HG03442 (cell line): Measurements from ENCODE around the gene CAMK4.

Source experiments
- ATAC-seq: cut with Tn5 transposase; IDR thresholded peaks from one replicate; pipeline ENCODE4 v1.9.1; 2021; ENCODE audit warnings: mild to moderate bottlenecking, moderate library complexity; ENCODE audit not compliant: unreplicated experiment

Gene CAMK4

GRCh38 chr5:111528056-111528455, 303.9 kb downstream of the CAMK4 start:
- no peak for ATAC-seq

- ATAC-seq, result peak; percentile 94
Observed at GRCh38 chr5:111530298-111530740, 306.1 kb downstream of the CAMK4 start.

GRCh38 chr5:111532886-111533582, 308.9 kb downstream of the CAMK4 start:
- ATAC-seq, result no peak

- no peak for ATAC-seq
Observed at GRCh38 chr5:111535879-111536549, 311.8 kb downstream of the CAMK4 start.

GRCh38 chr5:111537141-111538024, 313.2 kb downstream of the CAMK4 start:
- ATAC-seq, result no peak
